Measurements from ENCODE around the gene KCTD11. TPM values are rescaled to one million over a fixed set of nuclear protein-coding genes. Genes with fewer than 3 reads are reported as not detected.
"Not testable (repeated sequence)": the region's sequence is repeated elsewhere in the genome, so short reads cannot be mapped to it uniquely, and the experiment has no call there.

Gene KCTD11
- polyA plus RNA-seq, 1 donor (not counting 4 experiments of a cell fraction or from before 2014, with no cell fraction given) = 18.5 TPM

- H3K9me1 ChIP-seq (ENCODE audit: control insufficient read depth, extremely low read depth, insufficient read depth, low read length) = peaks cover 2% of the 10 kb centered on the region
- peaks cover 17% of the 10 kb centered on the region for H3K79me2 ChIP-seq (ENCODE audit: control insufficient read depth, insufficient read depth, low read length)
- TF ChIP-seq EZH2 (IDR thresholded peaks at IDR 0.05; ENCODE audit: low read length) (no peak), CTCF (optimal IDR thresholded peaks at IDR 0.05 in 1 of 3, IDR thresholded peaks at IDR 0.05 in 1 of 3, conservative IDR thresholded peaks at IDR 0.05 in 1 of 3; ENCODE audit: extremely low read depth in 1 of 3, insufficient read depth in 2 of 3, low read length in 3 of 3) (no peak)
- peak overlapping the region; percentile 91 for H3K9ac ChIP-seq (ENCODE audit: control insufficient read depth, extremely low read depth, insufficient read depth, low read length)
- peak overlapping the region; percentile 20 for H3K27ac ChIP-seq (ENCODE audit: control insufficient read depth, insufficient read depth, low read length)
- no peaks in the 10 kb centered on the region for H4K20me1 ChIP-seq (ENCODE audit: control insufficient read depth, extremely low read depth, insufficient read depth, low read length)
- peak overlapping the region; percentile 84 for H2AFZ ChIP-seq (ENCODE audit: control insufficient read depth, low read length)
- H3K36me3 ChIP-seq (ENCODE audit: control insufficient read depth in 2 of 2, extremely low read depth in 1 of 2, insufficient read depth in 2 of 2, low read length in 2 of 2) = peaks cover 8 to 14% of the 10 kb centered on the region in 2 experiments
- H3K4me3 ChIP-seq (ENCODE audit: control insufficient read depth in 2 of 3, extremely low read depth in 1 of 3, insufficient read depth in 2 of 3, low read depth in 1 of 3, low read length in 3 of 3) = peak overlapping the region; percentile 34 to 95 (median 90)
- DNase-seq (ENCODE audit: low read depth, low spot score) = no peak
- H3K4me2 ChIP-seq (ENCODE audit: control insufficient read depth, extremely low read depth, insufficient read depth, low read depth, low read length) = peak overlapping the region; percentile 99
- H3K9me3 ChIP-seq (ENCODE audit: control insufficient read depth, low read depth, low read length) = no peaks in the 10 kb centered on the region
- FAIRE-seq = no peak
- dilution Hi-C loops (cut with MboI; ENCODE audit: extremely low pct_ligation_motif_present, low sequenced_read_pairs) = no loop called here
- peaks cover 8% of the 10 kb centered on the region for H3K4me1 ChIP-seq (ENCODE audit: control insufficient read depth, extremely low read depth, insufficient read depth, low read length)
- no peaks in the 10 kb centered on the region for H3K27me3 ChIP-seq (ENCODE audit: control insufficient read depth, extremely low read depth, insufficient read depth, low read length)
Observed at GRCh38 chr17:7330638-7331015, 21.3 kb upstream of the KCTD11 start.

- Histone ChIP-seq H3K9me1 (ENCODE audit: control insufficient read depth, extremely low read depth, insufficient read depth, low read length) (peaks cover 2% of the 10 kb centered on the region), H3K36me3 (ENCODE audit: control insufficient read depth in 2 of 2, extremely low read depth in 1 of 2, insufficient read depth in 2 of 2, low read length in 2 of 2) (peaks cover 0 to under 1% of the 10 kb centered on the region in 2 experiments), H3K27ac (ENCODE audit: control insufficient read depth, insufficient read depth, low read length) (no peak overlapping the region), H3K27me3 (ENCODE audit: control insufficient read depth, extremely low read depth, insufficient read depth, low read length) (no peaks in the 10 kb centered on the region), H3K9me3 (ENCODE audit: control insufficient read depth, low read depth, low read length) (no peaks in the 10 kb centered on the region), H4K20me1 (ENCODE audit: control insufficient read depth, extremely low read depth, insufficient read depth, low read length) (no peaks in the 10 kb centered on the region), H3K4me2 (ENCODE audit: control insufficient read depth, extremely low read depth, insufficient read depth, low read depth, low read length) (no peak overlapping the region), H3K79me2 (ENCODE audit: control insufficient read depth, insufficient read depth, low read length) (peaks cover 16% of the 10 kb centered on the region), H2AFZ (ENCODE audit: control insufficient read depth, low read length) (no peak overlapping the region), H3K4me1 (ENCODE audit: control insufficient read depth, extremely low read depth, insufficient read depth, low read length) (peaks cover 8% of the 10 kb centered on the region), H3K9ac (ENCODE audit: control insufficient read depth, extremely low read depth, insufficient read depth, low read length) (no peak overlapping the region), H3K4me3 (ENCODE audit: control insufficient read depth in 2 of 3, extremely low read depth in 1 of 3, insufficient read depth in 2 of 3, low read depth in 1 of 3, low read length in 3 of 3) (no peak overlapping the region)
- dilution Hi-C loops (cut with MboI; ENCODE audit: extremely low pct_ligation_motif_present, low sequenced_read_pairs) = no loop called here
- TF ChIP-seq EZH2 (IDR thresholded peaks at IDR 0.05; ENCODE audit: low read length) (no peak), CTCF (optimal IDR thresholded peaks at IDR 0.05 in 1 of 3, IDR thresholded peaks at IDR 0.05 in 1 of 3, conservative IDR thresholded peaks at IDR 0.05 in 1 of 3; ENCODE audit: extremely low read depth in 1 of 3, insufficient read depth in 2 of 3, low read length in 3 of 3) (no peak)
- DNase-seq (ENCODE audit: low read depth, low spot score) = no peak
- no peak for FAIRE-seq
Observed at GRCh38 chr17:7332111-7332510, 19.9 kb upstream of the KCTD11 start.

GRCh38 chr17:7332600-7333069 lies 19.3 kb upstream of the KCTD11 start:
- H3K27ac ChIP-seq (ENCODE audit: control insufficient read depth, insufficient read depth, low read length); H3K4me2 ChIP-seq (ENCODE audit: control insufficient read depth, extremely low read depth, insufficient read depth, low read depth, low read length); H3K9me3 ChIP-seq (ENCODE audit: control insufficient read depth, low read depth, low read length); H3K36me3 ChIP-seq (ENCODE audit: control insufficient read depth in 2 of 2, extremely low read depth in 1 of 2, insufficient read depth in 2 of 2, low read length in 2 of 2); dilution Hi-C loops (cut with MboI; ENCODE audit: extremely low pct_ligation_motif_present, low sequenced_read_pairs); H3K9me1 ChIP-seq (ENCODE audit: control insufficient read depth, extremely low read depth, insufficient read depth, low read length); DNase-seq (ENCODE audit: low read depth, low spot score); H4K20me1 ChIP-seq (ENCODE audit: control insufficient read depth, extremely low read depth, insufficient read depth, low read length); H2AFZ ChIP-seq (ENCODE audit: control insufficient read depth, low read length); H3K27me3 ChIP-seq (ENCODE audit: control insufficient read depth, extremely low read depth, insufficient read depth, low read length); H3K4me1 ChIP-seq (ENCODE audit: control insufficient read depth, extremely low read depth, insufficient read depth, low read length); H3K9ac ChIP-seq (ENCODE audit: control insufficient read depth, extremely low read depth, insufficient read depth, low read length); H3K4me3 ChIP-seq (ENCODE audit: control insufficient read depth in 2 of 3, extremely low read depth in 1 of 3, insufficient read depth in 2 of 3, low read depth in 1 of 3, low read length in 3 of 3): not testable (repeated sequence)
- FAIRE-seq = peak; percentile 23
- H3K79me2 ChIP-seq (ENCODE audit: control insufficient read depth, insufficient read depth, low read length) = peaks cover 12% of the 10 kb centered on the region

Measured in keratinocyte (primary cell).